ENCODE measurements around the gene JMJD8. TPM values are rescaled to one million over a fixed set of nuclear protein-coding genes. Genes with fewer than 3 reads are reported as not detected.

Gene JMJD8
- total RNA-seq, 4 donors from 2014 or later = 41.8 to 90.5 (median 82.3) TPM

DNA sequence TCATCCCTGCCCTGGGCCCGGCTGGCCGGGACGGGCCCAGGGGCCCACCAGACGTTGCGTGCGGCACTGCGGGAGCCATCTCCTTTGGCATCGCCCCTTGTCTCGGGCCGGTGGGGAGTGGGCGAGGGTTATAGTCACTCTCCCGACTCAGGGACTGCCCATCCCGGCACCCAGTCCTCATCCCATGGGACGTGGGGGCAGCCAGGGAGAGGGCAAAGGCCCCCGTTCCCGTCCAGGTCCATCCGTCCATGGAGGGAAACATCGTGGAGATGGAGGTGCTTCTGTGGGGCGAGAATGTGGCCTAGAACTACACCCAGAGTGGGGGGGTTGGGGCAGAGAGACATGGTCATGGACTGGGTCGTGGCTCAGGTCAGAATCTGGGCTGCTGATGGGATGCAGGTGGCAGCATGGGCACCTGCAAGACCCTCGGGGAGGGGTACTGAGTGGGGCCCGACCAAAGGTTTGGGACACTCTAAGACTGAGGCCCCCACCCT lies 37.4 kb downstream of the JMJD8 start:
- intact Hi-C loops (cut with DNase I; ENCODE audit: low total_unique reads) = no loop called here
- no peak for TF ChIP-seq POLR2A (IDR thresholded peaks at IDR 0.05)
- TF ChIP-seq, protein P1, sequence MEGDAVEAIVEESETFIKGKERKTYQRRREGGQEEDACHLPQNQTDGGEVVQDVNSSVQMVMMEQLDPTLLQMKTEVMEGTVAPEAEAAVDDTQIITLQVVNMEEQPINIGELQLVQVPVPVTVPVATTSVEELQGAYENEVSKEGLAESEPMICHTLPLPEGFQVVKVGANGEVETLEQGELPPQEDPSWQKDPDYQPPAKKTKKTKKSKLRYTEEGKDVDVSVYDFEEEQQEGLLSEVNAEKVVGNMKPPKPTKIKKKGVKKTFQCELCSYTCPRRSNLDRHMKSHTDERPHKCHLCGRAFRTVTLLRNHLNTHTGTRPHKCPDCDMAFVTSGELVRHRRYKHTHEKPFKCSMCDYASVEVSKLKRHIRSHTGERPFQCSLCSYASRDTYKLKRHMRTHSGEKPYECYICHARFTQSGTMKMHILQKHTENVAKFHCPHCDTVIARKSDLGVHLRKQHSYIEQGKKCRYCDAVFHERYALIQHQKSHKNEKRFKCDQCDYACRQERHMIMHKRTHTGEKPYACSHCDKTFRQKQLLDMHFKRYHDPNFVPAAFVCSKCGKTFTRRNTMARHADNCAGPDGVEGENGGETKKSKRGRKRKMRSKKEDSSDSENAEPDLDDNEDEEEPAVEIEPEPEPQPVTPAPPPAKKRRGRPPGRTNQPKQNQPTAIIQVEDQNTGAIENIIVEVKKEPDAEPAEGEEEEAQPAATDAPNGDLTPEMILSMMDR (IDR thresholded peaks at IDR 0.05) = no peak
- DNase-seq (ENCODE audit: low spot score in 2 of 2) = no peak
- 82 to 90% methylated on average over 15 to 22 of the region's 22 CpGs for WGBS, 2 donors
- H3K4me3 ChIP-seq (ENCODE audit: low read depth, poor library complexity, severe bottlenecking) = no peak overlapping the region

DNA sequence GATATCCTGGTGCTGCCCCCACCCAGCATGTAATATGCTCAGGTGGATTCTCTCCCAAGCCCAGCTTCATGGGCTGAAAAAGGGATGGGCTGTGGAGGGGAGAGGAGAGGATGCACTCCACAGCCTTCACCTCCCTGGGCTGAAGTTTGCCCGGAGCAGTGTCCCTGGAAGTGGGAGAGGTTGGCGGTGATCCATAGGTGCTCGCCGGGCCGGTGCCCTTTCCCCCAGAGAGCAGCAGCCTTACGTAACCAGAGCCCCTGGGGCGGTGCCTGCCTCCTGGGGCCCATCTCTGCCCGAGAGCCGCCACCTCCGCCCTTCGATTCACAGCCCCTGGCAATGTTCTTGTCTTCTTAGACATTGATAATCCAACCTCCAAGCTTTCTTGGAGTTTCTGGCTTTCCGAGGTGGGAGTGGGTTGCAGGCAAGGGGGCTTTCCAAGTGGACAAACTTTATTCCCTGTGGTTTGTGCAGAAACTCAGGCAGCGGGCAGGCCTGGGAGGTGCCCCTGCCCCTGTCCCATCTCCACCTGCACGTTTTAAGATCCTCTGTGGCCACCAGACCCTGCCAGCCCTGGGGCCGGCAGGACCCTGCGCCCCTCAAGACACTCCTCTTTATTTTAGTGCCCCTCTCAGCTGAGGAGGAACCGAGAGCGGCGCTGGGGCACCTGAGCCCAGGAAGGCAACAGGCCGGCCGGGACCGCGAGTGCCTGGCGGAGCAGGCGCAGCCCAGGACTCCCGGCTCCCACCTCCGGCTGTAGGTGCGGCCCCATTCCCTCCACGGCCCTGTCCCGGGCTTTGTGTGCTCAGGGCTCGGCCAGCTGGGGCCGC lies 38.1 kb downstream of the JMJD8 start:
- intact Hi-C loops (cut with DNase I; ENCODE audit: low total_unique reads) = no loop called here
- H3K4me3 ChIP-seq (ENCODE audit: low read depth, poor library complexity, severe bottlenecking) = no peak overlapping the region
- DNase-seq (ENCODE audit: low spot score in 2 of 2) = no peak
- no peak for TF ChIP-seq POLR2A (IDR thresholded peaks at IDR 0.05)
- TF ChIP-seq, protein P1 (IDR thresholded peaks at IDR 0.05) = no peak
- 60 to 71% methylated on average over 27 to 31 of the region's 32 CpGs for WGBS, 2 donors

- WGBS, 2 donors = 86 to 87% methylated on average over 12 of the region's 12 CpGs
- no peak for DNase-seq (ENCODE audit: low spot score in 2 of 2)
- TF ChIP-seq, protein P1 (IDR thresholded peaks at IDR 0.05) = no peak
- no peak for TF ChIP-seq POLR2A (IDR thresholded peaks at IDR 0.05)
- H3K4me3 ChIP-seq (ENCODE audit: low read depth, poor library complexity, severe bottlenecking) = no peak overlapping the region
- intact Hi-C loops (cut with DNase I; ENCODE audit: low total_unique reads) = no loop called here
Observed at GRCh38 chr16:644556-644955, 39.6 kb downstream of the JMJD8 start.

DNA sequence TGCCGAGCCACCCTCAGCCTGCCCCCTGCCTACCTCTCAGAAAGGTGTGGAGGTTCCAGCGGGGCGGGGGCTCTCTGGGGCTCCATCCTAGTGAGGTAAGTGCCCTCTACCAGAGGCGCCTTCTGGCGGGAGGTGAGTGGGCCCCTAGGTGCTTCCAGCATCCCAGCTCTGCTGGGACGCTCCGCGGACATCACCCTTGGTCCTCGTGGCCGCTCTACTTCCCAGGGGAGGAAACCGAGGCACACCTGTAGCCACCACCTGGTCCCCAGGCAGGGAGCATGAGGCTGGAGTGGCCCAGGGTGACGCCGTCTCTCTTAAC lies 41.1 kb downstream of the JMJD8 start:
- 93% methylated on average over 12 to 13 of the region's 13 CpGs for WGBS, 2 donors
- peak overlapping the region; percentile 60 for H3K4me3 ChIP-seq (ENCODE audit: low read depth, poor library complexity, severe bottlenecking)
- intact Hi-C loops (cut with DNase I; ENCODE audit: low total_unique reads) = no loop called here
- DNase-seq (ENCODE audit: low spot score in 2 of 2) = no peak
- TF ChIP-seq, protein P1 (IDR thresholded peaks at IDR 0.05) = no peak
- no peak for TF ChIP-seq POLR2A (IDR thresholded peaks at IDR 0.05)

GRCh38 chr16:642189-643049 lies 41.7 kb downstream of the JMJD8 start:
- DNase-seq (ENCODE audit: low spot score in 2 of 2) = no peak
- 7 to 27% methylated on average over 18 to 60 of the region's 72 CpGs for WGBS, 2 donors
- peak overlapping the region; percentile 60 for H3K4me3 ChIP-seq (ENCODE audit: low read depth, poor library complexity, severe bottlenecking)
- intact Hi-C loops (cut with DNase I; ENCODE audit: low total_unique reads) = no loop called here
- TF ChIP-seq, protein P1 (IDR thresholded peaks at IDR 0.05) = no peak
- no peak for TF ChIP-seq POLR2A (IDR thresholded peaks at IDR 0.05)

All from lower leg skin (tissue), 4 donors.